ENCODE data around the gene CAMK2A.
"Not testable (repeated sequence)": the region's sequence is repeated elsewhere in the genome, so short reads cannot be mapped to it uniquely, and the experiment has no call there.

CAMK2A gene

DNA sequence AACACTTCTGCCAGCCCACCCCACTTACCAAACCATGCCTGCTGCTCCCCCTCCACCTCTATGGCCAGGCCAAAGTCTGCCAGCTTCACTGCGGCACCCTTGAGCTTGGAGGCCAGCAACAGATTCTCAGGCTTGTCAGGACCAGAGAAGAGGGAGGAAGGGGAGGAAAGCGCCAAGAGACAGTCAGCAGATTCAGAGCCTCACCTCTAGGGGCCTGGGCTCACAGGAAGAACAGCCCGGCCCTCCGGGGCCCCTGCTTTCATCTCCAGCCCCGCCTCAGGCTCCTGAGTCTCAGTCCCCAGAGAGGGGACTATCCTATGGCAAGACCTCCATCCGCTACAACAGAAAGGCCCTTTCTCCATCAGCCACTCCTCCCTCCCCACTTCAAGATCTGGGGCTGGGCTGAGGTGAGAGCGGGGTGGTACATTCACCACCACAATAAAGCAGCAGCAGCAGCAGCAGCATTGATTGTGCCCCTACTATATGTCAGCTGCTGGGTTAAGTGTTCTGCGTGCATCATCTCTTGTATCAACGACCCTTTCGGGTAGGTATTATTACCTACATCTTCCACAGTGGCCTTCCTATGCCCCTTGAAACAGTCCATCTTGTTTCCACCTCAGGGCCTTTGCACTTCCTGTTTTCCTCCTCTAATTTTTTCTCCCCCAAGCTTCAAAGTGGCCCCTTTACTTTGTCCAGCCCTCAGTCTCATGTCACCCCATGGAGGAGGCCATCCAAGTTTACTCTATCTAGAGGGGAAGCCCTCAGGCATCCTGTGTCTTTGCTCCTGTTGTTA is 36.0 kb downstream of the CAMK2A start:
- DNase-seq: no peak

DNA sequence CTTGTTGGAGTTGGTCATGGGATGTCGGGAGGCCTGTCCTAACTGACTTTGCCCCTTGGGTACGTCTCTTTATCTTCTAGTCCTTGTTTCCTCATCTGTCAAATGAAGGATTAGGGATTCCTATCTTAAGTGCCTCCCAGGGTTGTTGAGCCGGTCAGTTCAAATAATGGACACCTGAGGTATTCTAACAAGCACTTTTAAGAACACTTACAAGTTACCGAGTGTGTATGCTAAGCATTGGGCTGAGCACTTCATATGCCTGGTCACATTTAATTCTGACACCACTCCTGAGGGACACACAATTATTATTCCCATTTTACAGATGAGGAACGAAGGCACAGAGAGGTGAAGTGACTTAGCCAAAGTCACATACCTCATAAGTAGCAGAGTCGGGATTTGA is 37.1 kb downstream of the CAMK2A start:
- no peak for DNase-seq

DNA sequence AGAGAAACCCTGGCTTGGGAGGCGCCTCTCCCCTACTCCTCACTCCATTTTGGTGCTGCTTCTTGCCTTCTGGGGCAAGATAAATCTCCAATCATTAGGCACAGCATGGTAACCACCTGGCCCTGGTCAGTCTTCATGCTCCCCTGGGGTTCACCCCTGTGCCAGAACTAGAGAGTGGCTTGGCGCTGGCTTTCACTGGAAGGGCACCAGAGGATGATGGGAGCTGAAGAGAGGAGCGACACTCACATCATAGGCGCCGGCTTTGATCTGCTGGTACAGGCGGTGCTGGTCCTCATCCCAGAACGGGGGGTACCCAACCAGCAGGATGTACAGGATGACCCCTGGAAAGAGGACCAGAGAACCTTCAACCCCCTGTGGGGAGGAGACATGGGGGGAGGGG is 38.1 kb downstream of the CAMK2A start:
- DNase-seq: no peak

DNA sequence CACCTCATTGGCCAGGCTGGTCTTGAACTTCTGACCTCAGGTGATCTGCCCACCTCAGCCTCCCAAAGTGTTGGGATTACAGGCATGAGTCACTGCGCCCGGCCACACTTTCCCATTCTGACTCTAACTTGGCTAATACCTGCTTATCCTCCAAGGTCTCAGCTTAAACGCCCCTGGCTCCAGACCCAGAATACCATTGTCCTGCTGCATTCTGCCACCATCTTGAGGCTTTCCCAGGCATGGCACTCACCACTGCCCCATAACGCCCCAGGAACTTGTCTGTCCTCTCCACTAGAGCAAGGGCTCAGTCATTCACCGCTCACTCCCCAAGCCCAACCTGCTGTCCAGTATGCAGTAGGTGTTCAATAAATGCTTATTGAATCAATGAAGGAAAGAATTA is 39.8 kb downstream of the CAMK2A start:
- DNase-seq: no peak

DNA sequence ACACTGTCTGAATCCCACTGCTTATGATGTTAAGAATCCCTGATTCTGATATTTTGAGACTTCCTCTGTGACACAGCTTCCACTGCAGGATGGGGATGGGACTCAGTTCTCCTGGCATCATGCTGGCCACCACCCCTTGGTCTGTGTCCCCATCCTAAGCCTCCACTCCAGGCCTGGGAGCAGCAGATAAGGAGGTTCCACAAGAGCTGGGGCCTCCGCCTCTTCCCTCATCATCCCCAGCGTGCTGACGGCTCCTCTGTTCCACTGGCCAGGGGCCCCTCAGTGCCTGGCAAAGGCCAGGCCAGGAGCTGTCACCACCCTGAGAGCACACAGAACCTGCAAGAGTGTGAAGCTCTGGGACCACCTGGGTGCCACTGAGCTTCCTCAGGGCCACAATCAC is 40.6 kb downstream of the CAMK2A start:
- DNase-seq: no peak

DNA sequence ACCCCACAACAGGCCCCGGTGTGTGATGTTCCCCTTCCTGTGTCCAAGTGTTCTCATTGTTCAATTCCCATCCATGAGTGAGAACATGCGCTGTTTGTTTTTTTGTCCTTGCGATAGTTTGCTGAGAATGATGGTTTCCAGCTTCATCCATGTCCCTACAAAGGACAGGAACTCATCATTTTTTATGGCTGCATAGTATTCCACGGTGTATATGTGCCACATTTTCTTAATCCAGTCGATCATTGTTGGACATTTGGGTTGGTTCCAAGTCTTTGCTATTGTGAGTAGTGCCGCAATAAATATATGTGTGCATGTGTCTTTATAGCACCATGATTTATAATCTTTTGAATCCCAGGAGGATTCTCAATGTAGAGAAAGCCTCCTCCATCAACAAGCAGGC is 41.1 kb downstream of the CAMK2A start:
- not testable (repeated sequence) for DNase-seq

DNA sequence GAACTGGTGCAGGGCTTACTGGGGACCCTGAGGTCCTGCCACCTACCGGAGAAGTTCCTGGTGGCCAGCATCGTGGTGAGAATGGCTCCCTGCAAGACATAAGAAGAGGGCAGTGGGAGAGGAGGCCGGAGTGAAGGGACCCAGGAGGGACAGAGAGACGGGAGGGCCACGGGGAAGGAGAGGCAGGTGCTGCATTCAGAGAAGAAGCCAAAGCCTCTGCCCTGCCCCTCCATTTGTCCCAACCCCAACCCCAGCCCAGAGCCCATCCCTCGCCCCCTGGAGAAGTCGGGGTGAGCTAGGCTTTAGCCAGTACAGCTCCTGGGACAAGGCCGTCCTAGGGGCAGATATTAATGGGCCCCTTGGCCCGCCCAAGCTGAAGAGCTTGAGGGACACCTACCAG is 41.8 kb downstream of the CAMK2A start:
- no peak for DNase-seq

DNA sequence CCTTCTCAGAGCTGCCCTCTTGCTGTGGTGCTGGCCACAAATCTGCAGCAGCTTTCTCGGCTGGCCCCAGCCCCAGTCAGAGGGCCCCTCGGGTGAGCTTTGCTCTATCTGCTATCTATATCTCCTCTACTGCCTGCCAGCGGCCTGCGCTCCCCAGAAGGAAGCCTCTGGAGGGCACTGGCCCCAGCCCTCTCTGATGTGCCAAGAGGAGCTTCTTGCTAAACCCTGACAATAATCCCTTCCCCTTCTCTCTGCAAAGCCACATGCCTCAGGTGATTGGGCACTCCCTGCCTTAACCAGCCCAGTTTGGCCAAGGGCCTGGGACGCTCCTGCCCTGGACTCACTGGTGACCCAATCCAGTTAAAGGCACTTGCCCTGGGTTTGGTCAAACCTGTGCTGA is 42.7 kb downstream of the CAMK2A start:
- no peak for DNase-seq

DNA sequence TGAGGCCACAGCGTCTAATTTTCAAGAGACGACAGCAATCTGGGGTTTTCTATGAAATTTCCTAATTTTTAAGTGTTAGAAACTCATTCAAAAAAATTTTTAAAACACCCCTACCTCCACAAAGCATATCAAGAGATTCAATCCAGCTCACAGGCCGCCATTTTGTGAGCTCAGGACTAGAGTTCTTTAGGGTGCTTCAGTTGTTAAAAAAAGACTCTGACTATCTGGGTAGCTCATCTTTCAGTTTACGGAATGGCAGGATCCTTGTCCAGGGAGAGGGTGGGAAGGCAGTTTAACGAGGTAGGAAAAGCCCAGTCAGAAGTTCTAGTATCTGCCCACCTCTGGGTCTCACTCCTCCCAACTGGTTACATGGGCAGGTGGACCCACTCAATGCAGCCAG is 43.1 kb downstream of the CAMK2A start:
- no peak for DNase-seq

DNA sequence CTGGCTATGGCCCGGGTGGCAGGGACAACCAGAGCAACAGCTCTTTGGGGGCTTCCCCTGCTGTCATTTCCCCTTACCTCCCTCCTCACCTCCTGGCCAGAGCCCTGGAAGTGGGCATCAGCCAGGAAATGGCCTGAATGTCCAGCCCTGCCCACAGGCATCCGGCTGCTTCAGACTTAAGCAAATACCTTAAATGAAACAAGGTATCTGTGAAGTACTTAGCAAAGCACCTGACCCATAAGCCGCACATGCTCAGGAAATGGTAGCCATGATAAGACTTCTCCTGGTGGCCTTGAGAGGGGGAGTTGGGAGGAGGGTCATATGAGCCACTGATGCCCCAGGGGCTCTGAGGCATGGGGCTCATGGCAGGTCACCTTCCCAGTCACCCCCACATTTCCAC is 43.8 kb downstream of the CAMK2A start:
- DNase-seq: no peak

DNA sequence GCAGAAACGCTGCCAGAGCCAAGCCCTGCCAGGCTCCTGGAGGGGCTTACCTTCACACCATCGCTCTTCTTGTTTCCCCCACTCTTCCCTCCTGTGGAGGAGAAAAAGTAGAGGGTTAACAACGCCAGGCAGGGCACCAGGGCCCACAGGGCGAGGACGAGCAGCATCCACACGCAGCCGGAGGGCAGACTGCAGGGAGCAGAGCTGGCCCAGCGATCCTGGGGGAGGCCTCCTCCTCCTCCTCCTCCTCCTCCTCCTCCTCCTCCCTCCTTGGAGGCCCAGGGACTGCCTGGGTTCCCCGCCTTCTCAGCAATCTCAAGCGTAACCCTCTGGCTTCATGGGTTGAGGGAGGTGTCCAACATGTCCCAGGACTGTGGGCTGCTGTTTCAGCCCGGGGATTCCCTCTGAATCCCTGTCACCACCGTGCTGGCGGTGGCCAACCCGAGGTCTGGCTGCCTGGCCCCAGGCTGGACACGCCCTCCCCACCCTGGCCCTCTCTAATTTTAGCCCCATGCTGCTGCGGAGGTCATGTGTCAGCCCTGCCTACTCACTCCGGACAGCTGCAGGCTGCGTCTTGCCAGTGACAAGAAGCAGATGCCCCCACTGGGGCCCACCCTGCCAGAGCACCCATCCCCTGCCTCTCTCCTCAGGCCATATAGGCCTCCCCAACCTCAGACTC is 44.3 kb downstream of the CAMK2A start:
- no peak for DNase-seq

DNA sequence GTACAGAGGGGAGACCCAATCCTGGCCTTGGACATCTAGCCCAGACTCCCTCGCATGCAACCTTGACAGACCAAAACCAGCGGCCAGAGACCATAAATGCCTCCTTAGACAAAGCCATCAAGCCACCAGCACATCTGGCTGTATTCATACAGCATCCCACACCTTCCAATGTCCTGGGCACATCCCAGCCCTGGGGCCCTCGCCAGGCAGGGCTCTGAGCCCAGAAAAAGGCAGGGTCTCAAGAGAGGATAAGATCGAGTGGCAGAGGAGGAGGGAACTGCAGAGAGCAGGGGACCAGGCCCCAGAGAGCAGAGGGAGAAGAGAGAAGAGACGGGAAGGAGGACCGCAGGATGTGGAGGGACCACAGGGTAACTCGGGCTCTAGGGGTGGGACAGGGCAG is 45.4 kb downstream of the CAMK2A start:
- DNase-seq: no peak

DNA sequence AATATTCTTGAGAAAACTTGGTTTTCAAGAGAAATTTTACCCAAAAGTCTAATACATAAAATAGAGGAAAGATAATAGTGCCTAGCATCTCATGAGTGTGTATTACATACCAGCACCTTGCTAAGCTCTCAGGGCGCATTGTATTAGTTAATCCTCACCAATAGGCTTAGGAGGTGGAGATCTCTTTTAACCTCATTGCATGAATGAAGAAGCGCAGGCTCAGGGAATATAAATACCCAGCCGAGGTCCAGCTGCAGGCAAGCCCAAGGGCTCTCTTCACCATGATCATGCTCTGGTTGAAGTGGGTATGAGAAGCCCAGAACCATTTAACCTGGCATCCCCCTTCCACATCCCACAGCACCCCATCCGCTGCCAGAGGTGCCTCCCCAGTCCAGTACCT is 46.0 kb downstream of the CAMK2A start:
- DNase-seq: no peak

DNA sequence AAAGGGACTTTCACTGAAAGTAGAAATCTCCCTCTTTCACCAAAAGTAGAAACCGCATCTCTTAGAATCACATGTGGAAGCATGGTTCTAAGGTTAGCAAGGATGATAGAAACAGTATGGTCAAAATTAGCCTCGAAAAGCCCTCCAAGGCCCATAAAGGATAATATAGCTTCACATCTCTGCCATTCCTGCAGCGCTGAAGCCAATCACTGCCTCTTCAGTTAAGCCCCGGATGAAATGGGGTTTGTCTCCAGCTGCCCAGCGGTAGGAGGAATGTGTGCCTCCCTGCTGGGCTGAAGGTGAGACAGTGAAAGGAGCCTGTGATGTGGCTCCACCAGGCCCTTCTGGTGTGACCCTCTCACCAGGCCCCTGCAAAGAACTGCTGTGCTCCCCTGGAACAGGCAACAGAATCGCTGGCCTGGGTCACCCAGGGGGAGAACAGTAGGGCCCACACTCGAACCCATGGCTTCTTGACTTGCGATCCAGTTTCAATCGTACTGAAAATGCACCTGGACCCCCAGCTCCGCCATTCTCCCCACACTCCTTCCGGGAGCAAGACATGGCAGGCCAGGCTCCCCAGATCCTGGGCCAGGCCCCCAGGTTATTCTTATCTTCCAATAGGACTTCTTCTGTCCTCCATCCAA is 47.2 kb downstream of the CAMK2A start:
- no peak for DNase-seq

DNA sequence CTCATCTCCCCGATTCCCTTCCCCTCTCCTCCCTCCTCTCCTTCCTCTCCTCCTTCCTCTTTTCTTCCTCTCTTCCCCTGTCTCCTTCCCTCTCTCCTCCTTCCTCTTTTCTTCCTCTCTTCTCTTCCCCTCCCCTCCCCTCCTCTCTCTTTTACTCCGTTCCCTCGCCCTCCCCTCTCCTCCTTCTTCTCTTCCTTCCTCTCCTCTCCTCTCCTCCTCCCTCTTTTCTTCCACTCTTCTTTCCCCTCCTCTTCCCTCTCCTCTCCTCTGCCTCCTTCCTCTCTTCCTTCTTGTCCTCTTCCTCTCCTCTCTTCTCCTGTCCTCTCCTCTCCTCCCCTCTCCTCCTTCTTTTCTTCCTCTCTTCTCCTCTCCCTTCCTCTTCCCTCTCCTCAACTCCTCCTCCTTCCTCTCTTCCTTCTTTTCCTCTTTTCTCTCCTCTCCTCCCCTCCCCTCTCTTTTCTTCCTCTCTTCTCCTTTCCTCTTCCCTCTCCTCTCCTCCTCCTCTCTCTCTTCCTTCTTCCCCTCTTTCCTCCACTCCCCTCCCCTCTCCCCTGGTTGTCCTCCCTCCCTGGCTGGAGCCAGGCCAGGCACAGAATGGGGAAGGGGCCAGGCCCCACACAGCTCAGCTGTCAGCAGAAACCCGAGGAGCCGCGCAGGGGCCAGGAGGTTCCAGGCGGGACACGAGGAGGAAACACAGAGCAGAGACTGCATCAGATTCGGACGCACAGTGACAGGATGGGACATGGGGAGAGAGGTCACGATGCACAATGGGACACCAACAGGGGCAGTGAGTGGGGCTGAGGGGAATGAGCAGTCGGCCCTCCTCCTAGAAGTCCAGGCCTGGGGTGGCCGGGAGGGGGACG is 48.0 kb downstream of the CAMK2A start:
- DNase-seq: no peak

DNA sequence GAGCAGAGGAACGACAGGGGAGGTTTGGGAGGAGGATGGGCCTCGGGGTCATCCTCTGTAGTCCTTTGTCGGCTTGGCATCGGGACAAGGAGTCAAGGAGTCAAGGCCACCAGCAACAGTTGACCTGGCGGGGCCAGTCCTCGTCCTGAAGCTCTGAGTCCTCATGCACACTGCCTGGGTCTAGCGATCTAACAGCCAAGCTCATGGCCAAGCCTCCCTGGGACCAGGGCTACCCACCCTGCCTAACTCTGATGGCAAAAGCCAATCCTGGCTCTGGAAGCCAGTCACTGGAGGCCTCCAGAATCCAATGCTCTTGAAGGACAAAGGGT is 49.8 kb downstream of the CAMK2A start:
- DNase-seq: no peak

DNA sequence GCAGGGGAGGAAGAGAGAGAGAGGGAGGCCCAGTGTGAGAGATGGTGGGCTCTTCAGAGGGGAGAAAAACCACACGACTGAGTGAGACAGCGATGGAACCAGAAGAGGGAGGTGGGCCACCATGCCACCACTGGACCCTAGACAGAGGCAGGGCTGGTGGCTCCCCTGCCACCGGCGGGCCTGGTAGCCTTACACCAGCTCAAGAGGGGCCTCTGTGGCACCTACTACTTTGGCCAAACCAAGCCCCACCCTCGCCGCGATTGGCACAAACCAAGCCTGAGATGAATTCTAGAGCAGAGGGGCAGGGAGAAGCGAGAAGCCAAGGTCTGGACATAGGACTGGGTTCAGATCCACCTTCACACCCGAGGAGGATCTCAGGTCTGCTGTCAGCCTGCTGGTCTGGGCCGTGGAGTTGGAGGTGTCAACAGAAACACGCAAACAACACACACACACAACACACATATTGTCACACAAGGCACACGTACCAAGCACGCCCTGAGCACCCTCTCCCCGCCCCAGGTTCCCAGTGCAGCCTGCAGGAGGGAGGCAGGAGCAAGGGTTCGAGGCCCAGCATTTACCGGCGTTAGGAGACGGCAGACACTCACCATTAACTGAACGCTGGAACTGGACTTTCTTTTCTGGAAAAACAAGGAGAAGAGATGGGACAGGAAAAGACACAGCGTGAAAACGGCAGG is 50.3 kb downstream of the CAMK2A start:
- no peak for DNase-seq

DNA sequence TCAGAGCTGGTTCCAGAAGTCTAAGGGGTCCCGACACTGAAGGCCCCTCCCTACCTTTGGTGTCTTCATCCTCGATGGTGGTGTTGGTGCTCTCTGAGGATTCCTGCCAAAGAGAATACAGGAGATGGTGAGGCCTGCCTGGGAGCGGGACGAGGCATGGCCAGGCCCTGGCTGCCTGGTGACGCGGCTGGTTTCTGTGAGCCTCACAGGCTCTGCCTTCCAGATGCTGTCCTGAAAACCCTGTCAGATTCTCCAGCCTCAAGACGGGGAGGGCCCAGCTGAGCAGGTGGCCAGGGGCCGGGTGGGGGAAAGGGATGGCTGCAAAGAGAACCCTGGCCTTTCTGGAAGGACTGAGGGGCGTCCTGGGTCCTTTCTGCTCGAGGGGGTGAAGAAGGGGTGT is 50.9 kb downstream of the CAMK2A start:
- DNase-seq: no peak

DNA sequence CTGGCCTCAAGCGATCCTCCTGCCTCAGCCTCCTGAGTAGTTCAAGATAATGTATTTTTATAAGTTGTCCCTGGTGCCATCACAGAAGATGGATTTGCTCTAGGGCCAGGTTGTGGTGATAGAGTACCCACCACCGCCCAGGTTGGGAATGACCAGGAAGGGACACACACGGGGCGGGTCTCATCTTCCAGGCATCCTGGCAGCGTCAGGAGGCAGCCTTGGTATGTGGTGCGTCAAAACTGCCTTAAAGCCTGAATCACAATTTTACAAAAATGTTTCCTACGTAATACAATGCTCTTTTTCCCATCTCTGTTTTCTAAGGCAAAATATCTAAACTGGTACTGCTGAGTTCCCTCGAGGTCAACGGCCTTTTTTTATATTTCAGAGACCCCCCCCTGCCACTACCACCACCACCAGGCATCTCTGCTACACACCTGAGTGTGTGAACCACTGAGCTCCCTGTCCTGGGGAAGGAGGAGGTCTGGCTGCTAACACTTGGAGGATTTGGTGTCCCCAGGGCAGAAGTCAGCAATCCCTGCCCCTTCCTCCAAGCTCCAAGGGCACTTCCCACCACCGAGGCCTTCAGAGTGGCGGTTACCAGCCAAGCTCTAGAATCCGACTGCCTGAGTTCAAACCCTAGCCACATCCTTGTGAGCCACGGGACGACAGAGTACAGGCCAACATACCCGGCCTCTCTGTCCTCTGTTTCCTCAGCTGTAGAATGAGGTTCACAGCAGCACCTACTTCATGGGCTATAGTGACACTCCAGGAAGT is 52.4 kb downstream of the CAMK2A start:
- DNase-seq: no peak

DNA sequence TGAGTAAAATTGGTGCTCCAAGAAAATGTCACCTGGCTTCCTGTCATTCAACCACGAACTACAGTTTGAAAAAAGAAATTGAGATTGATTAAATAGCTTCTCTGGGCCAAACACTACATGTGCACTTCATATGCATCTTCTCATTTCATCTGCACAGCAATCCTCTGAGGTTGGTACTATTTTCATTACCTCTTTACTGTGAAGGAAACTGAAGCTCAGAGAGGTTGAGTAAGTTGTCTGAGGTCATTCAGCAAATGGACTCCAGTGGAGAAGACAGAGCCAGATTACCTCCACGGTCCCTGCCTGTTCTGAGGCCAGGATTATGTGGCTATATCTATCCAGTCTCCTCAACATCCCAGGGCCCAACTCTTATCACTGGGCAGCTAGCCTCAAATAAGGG is 53.3 kb downstream of the CAMK2A start:
- no peak for DNase-seq

DNA sequence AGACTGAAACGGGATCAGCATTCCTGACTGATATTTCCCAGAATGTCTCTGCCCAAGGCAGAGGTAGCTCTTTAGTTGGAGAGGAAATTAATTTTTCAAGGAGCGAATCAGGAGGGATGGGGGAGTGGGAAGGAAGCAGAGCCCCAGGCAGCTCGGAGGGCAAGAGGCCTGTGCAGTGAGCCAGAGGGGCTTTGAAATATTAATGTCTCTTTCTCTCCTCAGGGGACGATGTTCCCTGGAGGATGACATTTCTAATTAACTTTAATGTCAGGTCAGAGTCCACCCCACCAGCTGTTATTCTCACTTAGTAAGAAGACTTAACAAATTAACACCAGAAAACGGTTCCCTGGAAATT is 54.1 kb downstream of the CAMK2A start:
- no peak for DNase-seq
